ENCODE measurements around the gene FRRS1.

FRRS1 gene

DNA sequence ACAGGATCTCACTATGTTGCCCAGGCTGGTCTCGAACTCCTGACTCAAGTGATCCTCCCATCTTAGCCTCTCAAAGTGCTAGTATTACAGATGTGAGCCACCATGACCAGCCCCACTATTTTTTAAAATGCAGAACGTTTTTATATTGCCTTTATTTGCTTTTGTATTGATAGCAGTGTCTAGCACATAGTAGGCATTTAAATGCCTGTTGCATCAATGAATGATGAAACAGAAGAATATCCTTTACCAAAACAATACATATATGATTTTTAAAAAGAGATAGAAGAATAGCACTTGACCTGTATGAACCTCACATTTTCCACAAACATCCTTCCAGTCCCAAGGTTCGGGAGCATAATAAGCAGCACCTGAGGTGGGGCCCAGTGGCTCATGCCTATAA is 16.5 kb upstream of the FRRS1 start:
- no peaks in the 10 kb centered on the region for H3K9me2 ChIP-seq (replicated peaks; ENCODE audit: insufficient read depth, low read length)
- no peak overlapping the region for H3K4me2 ChIP-seq (ENCODE audit: low read depth, low read length, poor library complexity, severe bottlenecking)
- H4K20me1 ChIP-seq (ENCODE audit: low read depth, low read length): no peaks in the 10 kb centered on the region
- no peaks in the 10 kb centered on the region for H3K9me3 ChIP-seq (ENCODE audit: insufficient read depth, low read length)
- no peak overlapping the region for H3K9ac ChIP-seq (ENCODE audit: low read length)
- no peak overlapping the region for H2AFZ ChIP-seq (ENCODE audit: low read depth, low read length, severe bottlenecking)
- H3K36me3 ChIP-seq (ENCODE audit: low read length): no peaks in the 10 kb centered on the region
- no peak overlapping the region for H3K27ac ChIP-seq (ENCODE audit: low read depth, low read length)
- peaks cover 14% of the 10 kb centered on the region for H3F3A ChIP-seq (ENCODE audit: insufficient read depth)
- H3K4me3 ChIP-seq (ENCODE audit: insufficient read depth, low read length, poor library complexity, severe bottlenecking): no peak overlapping the region
- no peaks in the 10 kb centered on the region for H3K79me2 ChIP-seq (ENCODE audit: insufficient read depth, low read length)
- H3K27me3 ChIP-seq (ENCODE audit: low read length): no peaks in the 10 kb centered on the region
- TF ChIP-seq EZH2phosphoT487 (conservative IDR thresholded peaks at IDR 0.05; ENCODE audit: low read length): no peak
- TF ChIP-seq, protein P1, sequence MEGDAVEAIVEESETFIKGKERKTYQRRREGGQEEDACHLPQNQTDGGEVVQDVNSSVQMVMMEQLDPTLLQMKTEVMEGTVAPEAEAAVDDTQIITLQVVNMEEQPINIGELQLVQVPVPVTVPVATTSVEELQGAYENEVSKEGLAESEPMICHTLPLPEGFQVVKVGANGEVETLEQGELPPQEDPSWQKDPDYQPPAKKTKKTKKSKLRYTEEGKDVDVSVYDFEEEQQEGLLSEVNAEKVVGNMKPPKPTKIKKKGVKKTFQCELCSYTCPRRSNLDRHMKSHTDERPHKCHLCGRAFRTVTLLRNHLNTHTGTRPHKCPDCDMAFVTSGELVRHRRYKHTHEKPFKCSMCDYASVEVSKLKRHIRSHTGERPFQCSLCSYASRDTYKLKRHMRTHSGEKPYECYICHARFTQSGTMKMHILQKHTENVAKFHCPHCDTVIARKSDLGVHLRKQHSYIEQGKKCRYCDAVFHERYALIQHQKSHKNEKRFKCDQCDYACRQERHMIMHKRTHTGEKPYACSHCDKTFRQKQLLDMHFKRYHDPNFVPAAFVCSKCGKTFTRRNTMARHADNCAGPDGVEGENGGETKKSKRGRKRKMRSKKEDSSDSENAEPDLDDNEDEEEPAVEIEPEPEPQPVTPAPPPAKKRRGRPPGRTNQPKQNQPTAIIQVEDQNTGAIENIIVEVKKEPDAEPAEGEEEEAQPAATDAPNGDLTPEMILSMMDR (IDR thresholded peaks at IDR 0.05; ENCODE audit: insufficient read depth, low read length, poor library complexity, severe bottlenecking): no peak

DNA sequence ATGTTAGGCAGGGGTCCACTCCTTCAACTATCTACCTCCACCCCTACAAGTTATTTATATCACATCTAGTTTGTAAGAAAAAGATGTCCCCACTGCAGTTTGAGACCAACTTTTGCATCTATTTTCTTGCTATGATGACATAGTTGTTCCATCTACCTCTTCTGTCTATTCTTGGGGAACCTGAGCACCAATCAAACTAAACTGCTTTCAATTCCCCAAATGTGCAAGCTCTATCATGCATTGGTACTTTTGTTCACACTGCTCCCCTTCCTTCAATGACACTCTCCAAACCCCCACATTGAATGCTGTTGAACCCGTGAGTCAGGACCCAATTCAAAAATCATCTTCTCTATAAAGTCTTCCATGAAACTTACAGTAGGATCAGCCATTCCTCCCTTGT is 16.0 kb upstream of the FRRS1 start:
- H3K36me3 ChIP-seq (ENCODE audit: low read length): no peaks in the 10 kb centered on the region
- no peak overlapping the region for H3K4me2 ChIP-seq (ENCODE audit: low read depth, low read length, poor library complexity, severe bottlenecking)
- no peak overlapping the region for H3K4me3 ChIP-seq (ENCODE audit: insufficient read depth, low read length, poor library complexity, severe bottlenecking)
- H3K9ac ChIP-seq (ENCODE audit: low read length): no peak overlapping the region
- no peak overlapping the region for H2AFZ ChIP-seq (ENCODE audit: low read depth, low read length, severe bottlenecking)
- peaks cover 14% of the 10 kb centered on the region for H3F3A ChIP-seq (ENCODE audit: insufficient read depth)
- no peaks in the 10 kb centered on the region for H3K9me3 ChIP-seq (ENCODE audit: insufficient read depth, low read length)
- no peaks in the 10 kb centered on the region for H3K9me2 ChIP-seq (replicated peaks; ENCODE audit: insufficient read depth, low read length)
- TF ChIP-seq, protein P1 (IDR thresholded peaks at IDR 0.05; ENCODE audit: insufficient read depth, low read length, poor library complexity, severe bottlenecking): no peak
- no peak for TF ChIP-seq EZH2phosphoT487 (conservative IDR thresholded peaks at IDR 0.05; ENCODE audit: low read length)
- H4K20me1 ChIP-seq (ENCODE audit: low read depth, low read length): no peaks in the 10 kb centered on the region
- H3K27ac ChIP-seq (ENCODE audit: low read depth, low read length): no peak overlapping the region
- no peaks in the 10 kb centered on the region for H3K79me2 ChIP-seq (ENCODE audit: insufficient read depth, low read length)
- no peaks in the 10 kb centered on the region for H3K27me3 ChIP-seq (ENCODE audit: low read length)

DNA sequence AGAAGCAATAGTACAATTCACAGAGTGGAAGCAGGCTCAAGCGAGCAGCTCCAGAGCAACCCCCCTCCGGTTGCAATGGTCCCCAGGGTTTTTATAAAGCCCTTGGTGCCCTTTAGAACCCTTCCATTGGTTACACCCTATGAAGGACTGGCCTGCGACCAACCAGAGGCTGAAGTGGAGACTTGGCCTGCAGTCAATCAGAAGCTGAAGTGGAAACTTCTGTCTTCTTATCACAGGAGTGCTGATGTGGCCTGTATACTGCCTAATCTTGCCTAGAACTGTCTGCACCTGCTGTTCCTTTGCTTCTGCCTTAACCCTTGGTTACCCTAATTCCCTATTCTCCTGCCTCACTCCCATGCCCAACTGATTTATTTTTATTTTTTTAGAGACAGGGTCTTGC is 15.4 kb upstream of the FRRS1 start:
- Histone ChIP-seq H3K27me3 (ENCODE audit: low read length) (no peaks in the 10 kb centered on the region), H3K9ac (ENCODE audit: low read length) (no peak overlapping the region), H3K9me2 (replicated peaks; ENCODE audit: insufficient read depth, low read length) (no peaks in the 10 kb centered on the region), H3K36me3 (ENCODE audit: low read length) (no peaks in the 10 kb centered on the region), H4K20me1 (ENCODE audit: low read depth, low read length) (no peaks in the 10 kb centered on the region), H3K4me2 (ENCODE audit: low read depth, low read length, poor library complexity, severe bottlenecking) (no peak overlapping the region), H3F3A (ENCODE audit: insufficient read depth) (peaks cover 14% of the 10 kb centered on the region), H3K9me3 (ENCODE audit: insufficient read depth, low read length) (no peaks in the 10 kb centered on the region), H2AFZ (ENCODE audit: low read depth, low read length, severe bottlenecking) (no peak overlapping the region), H3K79me2 (ENCODE audit: insufficient read depth, low read length) (no peaks in the 10 kb centered on the region), H3K4me3 (ENCODE audit: insufficient read depth, low read length, poor library complexity, severe bottlenecking) (no peak overlapping the region), H3K27ac (ENCODE audit: low read depth, low read length) (no peak overlapping the region)
- TF ChIP-seq EZH2phosphoT487 (conservative IDR thresholded peaks at IDR 0.05; ENCODE audit: low read length): no peak
- TF ChIP-seq, protein P1 (IDR thresholded peaks at IDR 0.05; ENCODE audit: insufficient read depth, low read length, poor library complexity, severe bottlenecking): no peak
